NCI-H446 treated with DMSO at 0.1 percent for 48 hours (cell line): Measurements from ENCODE around the gene LAMA5.

Experiments
- DNase-seq: peaks from one replicate; lab custom pipeline; 2025; lab: John Stamatoyannopoulos, UW

LAMA5 gene

GRCh38 chr20:62317167-62317655 lies 49.9 kb downstream of the LAMA5 start:
- no peak for DNase-seq

- DNase-seq: no peak
Measured at GRCh38 chr20:62316331-62317166, 50.6 kb downstream of the LAMA5 start.

GRCh38 chr20:62315773-62316172 lies 51.3 kb downstream of the LAMA5 start:
- no peak for DNase-seq

- no peak for DNase-seq
Measured at GRCh38 chr20:62314711-62315302, 52.3 kb downstream of the LAMA5 start.

- DNase-seq: no peak
Measured at GRCh38 chr20:62314339-62314638, 52.8 kb downstream of the LAMA5 start.

GRCh38 chr20:62313460-62314338 lies 53.4 kb downstream of the LAMA5 start:
- DNase-seq: no peak

GRCh38 chr20:62313021-62313420 lies 54.1 kb downstream of the LAMA5 start:
- no peak for DNase-seq

- DNase-seq: no peak
Measured at GRCh38 chr20:62312662-62312977, 54.5 kb downstream of the LAMA5 start.

- DNase-seq: no peak
Measured at GRCh38 chr20:62311832-62312661, 55.1 kb downstream of the LAMA5 start.

- DNase-seq: no peak
Measured at GRCh38 chr20:62311150-62311549, 56.0 kb downstream of the LAMA5 start.

- no peak for DNase-seq
Measured at GRCh38 chr20:62310757-62311121, 56.4 kb downstream of the LAMA5 start.

GRCh38 chr20:62309947-62310756 lies 57.0 kb downstream of the LAMA5 start:
- DNase-seq: no peak

- DNase-seq: no peak
Measured at GRCh38 chr20:62309198-62309944, 57.7 kb downstream of the LAMA5 start.

- DNase-seq: no peak
Measured at GRCh38 chr20:62308102-62308822, 58.9 kb downstream of the LAMA5 start.

GRCh38 chr20:62307226-62308101 lies 59.6 kb downstream of the LAMA5 start:
- no peak for DNase-seq

- no peak for DNase-seq
Measured at GRCh38 chr20:62306414-62307187, 60.5 kb downstream of the LAMA5 start.

- DNase-seq: no peak
Measured at GRCh38 chr20:62305765-62306413, 61.2 kb downstream of the LAMA5 start.
